Smooth muscle cell (in vitro differentiated cells): ENCODE data around the gene SEPTIN3. TPM values are rescaled to one million over a fixed set of nuclear protein-coding genes. Genes with fewer than 3 reads are reported as not detected.

Experiments used
- DNase-seq: peaks from one replicate; lab custom pipeline; 2025; ENCODE audit not compliant: unreplicated experiment; lab: John Stamatoyannopoulos, UW
- H2AFZ ChIP-seq: fragments of 200-600 bp; sonication (generic); 2 replicates; pipeline ENCODE4 v1.6.0; 2016; ENCODE audit warnings: antibody characterized with exemption, low read depth, mild to moderate bottlenecking
- H3F3A ChIP-seq: fragments of 200-600 bp; sonication (generic); 2 replicates; pipeline ENCODE4 v1.6.0; 2017; ENCODE audit warnings: antibody characterized with exemption, low read depth
- H3K27ac ChIP-seq: fragments of 200-600 bp; sonication (generic); 2 replicates; pipeline ENCODE4 v1.5.1; 2016; ENCODE audit warnings: low read depth, mild to moderate bottlenecking
- H3K27me3 ChIP-seq: fragments of 200-600 bp; sonication (generic); 2 replicates; pipeline ENCODE4 v1.6.1; 2016; ENCODE audit warnings: low read depth, mild to moderate bottlenecking
- H3K36me3 ChIP-seq: fragments of 200-600 bp; sonication (generic); 2 replicates; pipeline ENCODE4 v1.5.1; 2016; ENCODE audit warnings: low read depth
- H3K4me1 ChIP-seq: fragments of 200-600 bp; sonication (generic); 2 replicates; pipeline ENCODE4 v1.5.1; 2016; ENCODE audit warnings: low read depth
- H3K4me2 ChIP-seq: fragments of 200-600 bp; sonication (generic); 2 replicates; pipeline ENCODE4 v1.6.0; 2016; ENCODE audit warnings: mild to moderate bottlenecking
- H3K4me3 ChIP-seq: fragments of 200-600 bp; sonication (generic); 2 replicates; pipeline ENCODE4 v1.5.1; 2016; ENCODE audit warnings: mild to moderate bottlenecking
- H3K79me2 ChIP-seq: fragments of 200-600 bp; sonication (generic); 2 replicates; pipeline ENCODE4 v1.6.0; 2016; ENCODE audit warnings: low read depth, mild to moderate bottlenecking
- H3K9ac ChIP-seq: fragments of 200-600 bp; sonication (generic); 2 replicates; pipeline ENCODE4 v1.6.0; 2016; ENCODE audit warnings: low read depth
- H3K9me3 ChIP-seq: fragments of 200-600 bp; sonication (generic); replicated peaks from 2 replicates; pipeline ENCODE4 v1.5.1; 2016; ENCODE audit warnings: low read depth
- H4K20me1 ChIP-seq: fragments of 200-600 bp; sonication (generic); 2 replicates; pipeline ENCODE4 v1.6.0; 2016; ENCODE audit warnings: low read depth
- CTCF ChIP-seq: fragments of 200-600 bp; sonication (generic); IDR thresholded peaks from 2 replicates; pipeline ENCODE4 v1.5.1; 2017; ENCODE audit warnings: borderline replicate concordance, mild to moderate bottlenecking, antibody characterized with exemption; ENCODE audit not compliant: insufficient read depth, poor library complexity, severe bottlenecking
- WGBS: methylation state at CpG from one replicate; pipeline ENCODE4 v1.1.7; 2016; ENCODE audit warnings: low lambda C conversion rate; 5-methylcytosine and 5-hydroxymethylcytosine counted together
- polyA plus RNA-seq: library from polyadenylated mRNA; unstranded; fragments of >200 nt; fragmentation: Nextera tagmentation; extraction: Ambion mirVana; gene quantifications from 2 replicates; pipeline ENCODE4 v1.2.1, GENCODE V29; 2016
- total RNA-seq: library from RNA; depleted of rRNA; stranded (reverse); fragments of >200 nt; gene quantifications from 2 replicates; pipeline ENCODE4 v1.2.3, GENCODE V29; 2014

Gene SEPTIN3
- total and polyA plus RNA-seq, 2 experiments from 2014 or later = 0.99 to 1.1 TPM

- no peaks in the 10 kb centered on the region for H3K79me2 ChIP-seq
- WGBS = over 99% methylated on average over 12 of the region's 12 CpGs
Measured at GRCh38 chr22:41932353-41932752, 36.9 kb upstream of the SEPTIN3 start.

GRCh38 chr22:41933411-41934177 lies 35.6 kb upstream of the SEPTIN3 start:
- no peak overlapping the region for H2AFZ ChIP-seq
- H3K27me3 ChIP-seq = no peaks in the 10 kb centered on the region
- WGBS = 93% methylated on average over 16 of the region's 16 CpGs
- H3F3A ChIP-seq = no peaks in the 10 kb centered on the region
- H3K4me2 ChIP-seq = no peak overlapping the region
- no peak overlapping the region for H3K27ac ChIP-seq
- H3K9me3 ChIP-seq = no peaks in the 10 kb centered on the region
- no peak overlapping the region for H3K4me3 ChIP-seq
- DNase-seq = no peak
- no peaks in the 10 kb centered on the region for H3K79me2 ChIP-seq
- H3K9ac ChIP-seq = no peak overlapping the region
- H3K36me3 ChIP-seq = no peaks in the 10 kb centered on the region
- no peak for TF ChIP-seq CTCF
- H4K20me1 ChIP-seq = no peaks in the 10 kb centered on the region
- no peaks in the 10 kb centered on the region for H3K4me1 ChIP-seq

More at GRCh38 chr22:41932353-41932752, 36.9 kb upstream of the SEPTIN3 start:
- TF ChIP-seq CTCF = no peak
- no peak for DNase-seq
- Histone ChIP-seq H3K4me1 (no peaks in the 10 kb centered on the region), H3F3A (no peaks in the 10 kb centered on the region), H3K4me2 (no peak overlapping the region), H4K20me1 (no peaks in the 10 kb centered on the region), H3K4me3 (no peak overlapping the region), H3K27ac (no peak overlapping the region), H3K9me3 (no peaks in the 10 kb centered on the region), H3K9ac (no peak overlapping the region), H2AFZ (no peak overlapping the region), H3K27me3 (peaks cover under 1% of the 10 kb centered on the region), H3K36me3 (no peaks in the 10 kb centered on the region)

GRCh38 chr22:41934284-41935014 lies 34.8 kb upstream of the SEPTIN3 start:
- H3K9me3 ChIP-seq = no peaks in the 10 kb centered on the region
- no peaks in the 10 kb centered on the region for H3K27me3 ChIP-seq
- no peak overlapping the region for H3K9ac ChIP-seq
- 95% methylated on average over 17 of the region's 17 CpGs for WGBS
- no peaks in the 10 kb centered on the region for H3K79me2 ChIP-seq
- H3K4me3 ChIP-seq = no peak overlapping the region
- H3K4me2 ChIP-seq = no peak overlapping the region
- H3K36me3 ChIP-seq = no peaks in the 10 kb centered on the region
- no peak overlapping the region for H3K27ac ChIP-seq
- no peaks in the 10 kb centered on the region for H3K4me1 ChIP-seq
- H3F3A ChIP-seq = no peaks in the 10 kb centered on the region
- H4K20me1 ChIP-seq = no peaks in the 10 kb centered on the region
- H2AFZ ChIP-seq = no peak overlapping the region
- no peak for DNase-seq
- TF ChIP-seq CTCF = no peak
